OCI-LY7 (cell line): ENCODE measurements around the gene ST3GAL3. TPM values are rescaled to one million over a fixed set of nuclear protein-coding genes. Genes with fewer than 3 reads are reported as not detected.
A peak's percentile ranks its signal among the peaks of the same experiment; 100 is the strongest.

Experiments used
- BruUV-seq: library from RNA; stranded (reverse); fragments of 400-500 nt; replicated peaks from 2 replicates; lab custom pipeline; 2021; lab: Mats Ljungman, UMichigan
- CTCF ChIA-PET: fragments of 300-600 bp; sonication (Branson Sonifier 250); formaldehyde crosslinking; loops from one replicate; lab custom pipeline; 2022; ENCODE audit warnings: antibody characterized with exemption; ENCODE audit not compliant: unreplicated experiment; lab: Charles Lee
- POLR2A ChIA-PET: fragments of 300-600 bp; sonication (Branson Sonifier 250); formaldehyde crosslinking; loops from one replicate; lab custom pipeline; 2022; ENCODE audit warnings: antibody characterized with exemption; lab: Charles Lee
- DNase-seq: peaks from one replicate; pipeline ENCODE4 v3.0.0-alpha.2; 2015; ENCODE audit warnings: low spot score
- H2AFZ ChIP-seq: fragments of 200-600 bp; sonication (generic), shearing (Covaris generic); 2 replicates; pipeline ENCODE4 v1.6.1; 2014; ENCODE audit warnings: mild to moderate bottlenecking, antibody characterized with exemption, low read length, moderate library complexity
- H3K27ac ChIP-seq: fragments of 200-600 bp; sonication (generic); 2 replicates; pipeline ENCODE4 v1.5.1; 2014; ENCODE audit warnings: mixed run types, low read depth, mild to moderate bottlenecking, moderate library complexity, low read length, inconsistent platforms; ENCODE audit not compliant: poor library complexity, severe bottlenecking
- H3K36me3 ChIP-seq: fragments of 200-600 bp; sonication (generic); 2 replicates; pipeline ENCODE4 v1.6.1; 2014; ENCODE audit warnings: mild to moderate bottlenecking, antibody characterized with exemption, low read length, moderate library complexity, mixed read lengths; ENCODE audit not compliant: insufficient read depth
- H3K4me1 ChIP-seq: fragments of 200-600 bp; sonication (generic); 2 replicates; pipeline ENCODE4 v1.5.1; 2014; ENCODE audit warnings: mild to moderate bottlenecking, low read length; ENCODE audit not compliant: insufficient read depth, poor library complexity, severe bottlenecking
- H3K4me2 ChIP-seq: fragments of 200-600 bp; sonication (generic); 2 replicates; pipeline ENCODE4 v1.6.1; 2014; ENCODE audit warnings: mild to moderate bottlenecking, low read length
- H3K4me3 ChIP-seq: fragments of 200-600 bp; sonication (generic); 2 replicates; pipeline ENCODE4 v1.5.1; 2014; ENCODE audit warnings: mild to moderate bottlenecking, low read depth, low read length; ENCODE audit not compliant: poor library complexity, severe bottlenecking
- H3K79me2 ChIP-seq: fragments of 200-600 bp; sonication (generic); 2 replicates; pipeline ENCODE4 v1.6.1; 2016; ENCODE audit warnings: low read depth, mild to moderate bottlenecking, low read length, moderate library complexity, mixed read lengths; ENCODE audit not compliant: insufficient read depth
- H3K9me2 ChIP-seq: fragments of 200-600 bp; sonication (generic); 2 replicates; pipeline ENCODE4 v1.6.1; 2016; ENCODE audit warnings: mild to moderate bottlenecking, low read length, mixed read lengths; ENCODE audit not compliant: insufficient read depth
- H3K9me3 ChIP-seq: fragments of 200-600 bp; sonication (generic); 2 replicates; pipeline ENCODE4 v1.6.1; 2014; ENCODE audit warnings: mild to moderate bottlenecking, mixed run types, low read length, mixed read lengths
- H4K20me1 ChIP-seq: fragments of 200-600 bp; sonication (generic); 2 replicates; pipeline ENCODE4 v1.6.1; 2014; ENCODE audit warnings: mild to moderate bottlenecking, antibody characterized with exemption, low read length, moderate library complexity, mixed read lengths; ENCODE audit not compliant: insufficient read depth
- CTCF ChIP-seq: fragments of 200-600 bp; sonication (generic); conservative IDR thresholded peaks from 2 replicates; pipeline ENCODE4 v1.5.1; 2014; ENCODE audit warnings: mild to moderate bottlenecking, antibody characterized with exemption, low read length, moderate library complexity, mixed read lengths
- EZH2phosphoT487 ChIP-seq: fragments of 200-600 bp; sonication (generic); IDR thresholded peaks from 2 replicates; pipeline ENCODE4 v1.6.1; 2018; ENCODE audit warnings: low read depth, borderline replicate concordance, mild to moderate bottlenecking, mixed run types, antibody characterized with exemption, low read length, moderate library complexity, mixed read lengths
- intact Hi-C: fragments of 100-400 bp; cut with micrococcal nuclease; formaldehyde crosslinking; loops from one replicate; pipeline ENCODE4 v1.10.0; 2022; ENCODE audit not compliant: unreplicated experiment
- total RNA-seq, 2 experiments: library from RNA; depleted of rRNA in 1 of 2; stranded (reverse); fragments of >200 nt in 1 of 2; shearing (Covaris generic) in 1 of 2; gene quantifications; 2 replicates each; pipeline ENCODE4 v1.2.3, GENCODE V29; 2014 to 2022

ST3GAL3 gene
- total RNA-seq, 2 experiments from 2014 or later: 24.0 to 45.0 TPM

- TF ChIP-seq EZH2phosphoT487 (no peak), CTCF (no peak)
Measured at GRCh38 chr1:43908226-43908625, 200.9 kb downstream of the ST3GAL3 start.

DNA sequence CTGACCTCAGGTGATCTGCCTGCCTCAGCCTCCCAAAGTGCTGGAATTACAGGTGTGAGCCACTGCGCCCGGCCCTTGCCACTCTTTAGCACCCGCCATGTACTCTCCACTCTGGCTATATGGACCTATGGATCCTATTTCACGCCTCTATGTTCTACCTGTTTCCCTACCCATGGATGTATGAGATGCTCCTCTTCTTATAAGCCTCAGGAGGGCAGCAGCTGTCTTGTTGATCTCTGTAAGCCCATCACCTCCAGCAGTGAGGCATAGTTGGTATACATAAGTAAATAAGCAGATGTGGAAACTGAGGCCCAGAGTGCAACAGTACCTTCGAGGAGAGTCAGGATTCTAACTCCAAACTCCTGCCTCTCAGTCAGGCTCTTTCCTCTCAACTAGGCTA lies 201.5 kb downstream of the ST3GAL3 start:
- Histone ChIP-seq H3K9me3 (no peaks in the 10 kb centered on the region), H3K4me1 (no peaks in the 10 kb centered on the region), H3K9me2 (no peaks in the 10 kb centered on the region), H4K20me1 (no peaks in the 10 kb centered on the region), H3K36me3 (no peaks in the 10 kb centered on the region), H2AFZ (no peak overlapping the region), H3K79me2 (no peaks in the 10 kb centered on the region), H3K27ac (no peak overlapping the region), H3K4me3 (no peak overlapping the region), H3K4me2 (no peak overlapping the region)
- no peak for DNase-seq
- TF ChIP-seq CTCF: 0 out of 2 replicates have a peak, but pooled peaks have one; percentile 25
- no peak for TF ChIP-seq EZH2phosphoT487
- ChIA-PET POLR2A (no interaction called here), CTCF (no interaction called here)
- no TSS peak for BruUV-seq
- intact Hi-C loops: no loop called here

More at GRCh38 chr1:43908226-43908625, 200.9 kb downstream of the ST3GAL3 start:
- Histone ChIP-seq H4K20me1 (no peaks in the 10 kb centered on the region), H3K4me1 (no peaks in the 10 kb centered on the region), H3K79me2 (no peaks in the 10 kb centered on the region), H3K36me3 (no peaks in the 10 kb centered on the region), H3K4me3 (no peak overlapping the region), H3K4me2 (no peak overlapping the region), H3K9me3 (no peaks in the 10 kb centered on the region), H2AFZ (no peak overlapping the region), H3K9me2 (no peaks in the 10 kb centered on the region), H3K27ac (no peak overlapping the region)
- CTCF ChIA-PET: no interaction called here
- no peak for DNase-seq
- no TSS peak for BruUV-seq
- intact Hi-C loops: no loop called here
- POLR2A ChIA-PET: no interaction called here

GRCh38 chr1:43910343-43910742 lies 203.0 kb downstream of the ST3GAL3 start:
- Histone ChIP-seq H3K4me2 (no peak overlapping the region), H3K9me2 (no peaks in the 10 kb centered on the region), H2AFZ (no peak overlapping the region), H3K79me2 (no peaks in the 10 kb centered on the region), H3K4me3 (no peak overlapping the region), H4K20me1 (no peaks in the 10 kb centered on the region), H3K27ac (no peak overlapping the region), H3K4me1 (no peaks in the 10 kb centered on the region), H3K36me3 (no peaks in the 10 kb centered on the region), H3K9me3 (no peaks in the 10 kb centered on the region)
- DNase-seq: no peak
- BruUV-seq: no TSS peak
- intact Hi-C loops: no loop called here
- ChIA-PET POLR2A (no interaction called here), CTCF (no interaction called here)
- TF ChIP-seq EZH2phosphoT487 (no peak), CTCF (0 out of 2 replicates have a peak, but pooled peaks have one; percentile 20)
